ENCODE data around the gene AKR1D1.

GRCh38 chr7:138167222-138167621, 91.0 kb downstream of the AKR1D1 start:
- TF ChIP-seq CTCF (conservative IDR thresholded peaks at IDR 0.05) (no peak), ZFX (IDR thresholded peaks at IDR 0.05) (no peak)

All from C4-2B (cell line).